A549 treated with AZD9567 at 1 μM for 4 hours (cell line): ENCODE results near the gene APPL1. TPM values are rescaled to one million over a fixed set of nuclear protein-coding genes. Genes with fewer than 3 reads are reported as not detected.

Experiments
- total RNA-seq: library from RNA; stranded (reverse); fragments of 200-300 nt; extraction: Qiagen RNA extraction; gene quantifications from 5 replicates; pipeline ENCODE4 v1.2.3, GENCODE V29; 2022; ENCODE audit not compliant: insufficient read depth

APPL1 gene
- total RNA-seq: 12.8 to 19.3 TPM (median 19.0 TPM) in 5 replicates

GRCh38 chr3:57227204-57227929 lies at the start of gene APPL1:
Gene APPL1 (plus strand): TSS chr3:57227729. CDS start chr3:57227884, 155 bp downstream.

GRCh38 chr3:57199895-57200297 lies 27.6 kb upstream of the APPL1 start, which contains the start of gene HESX1:
Gene HESX1 (minus strand): TSS chr3:57199978. CDS start chr3:57199918, 60 bp downstream.

GRCh38 chr3:57292159-57292896 lies 64.8 kb downstream of the APPL1 start, which contains the start of gene ASB14:
Gene ASB14 (minus strand): TSS chr3:57292685. CDS start chr3:57292033, 652 bp downstream.

Other genes starting within 250 kb of the APPL1 start
- 0.18 to 0.34 TPM (median 0.27 TPM) in 4 of 5 replicates, not detected in the other for gene SPATA12, start 167.1 kb upstream of the APPL1 start, total RNA-seq
- 0.55 to 1.6 TPM (median 1.2 TPM) in 5 replicates for gene IL17RD, start 62.4 kb upstream of the APPL1 start, total RNA-seq
- gene HESX1, start 27.8 kb upstream of the APPL1 start, total RNA-seq: 0.15 to 0.52 TPM (median 0.35 TPM) in 4 of 5 replicates, not detected in the other
- not detected in 5 replicates for gene ASB14, start 65.0 kb downstream of the APPL1 start, total RNA-seq